OCI-LY3 (cell line): ENCODE results near the gene SPOCD1.

Experiments
- H2AFZ ChIP-seq: fragments of 200-600, 300-600 bp; shearing (Covaris generic); 2 replicates; pipeline ENCODE4 v1.6.0; 2014; ENCODE audit warnings: antibody characterized with exemption, low read depth, low read length
- H3K27ac ChIP-seq: fragments of 200-600, 300-600 bp; sonication (generic); 2 replicates; pipeline ENCODE4 v1.5.1; 2014; ENCODE audit warnings: mild to moderate bottlenecking, low read length, moderate library complexity, mixed read lengths
- H3K27me3 ChIP-seq: fragments of 200-600, 300-600 bp; sonication (generic); 2 replicates; pipeline ENCODE4 v1.6.1; 2014; ENCODE audit warnings: low read depth, low read length, mixed read lengths
- H3K36me3 ChIP-seq: fragments of 200-600, 300-600 bp; sonication (generic); replicated peaks from 2 replicates; pipeline ENCODE3; 2014; ENCODE audit warnings: low read depth, low read length, mixed read lengths
- H3K4me1 ChIP-seq: fragments of 300-600, 200-600 bp; sonication (generic); 2 replicates; pipeline ENCODE4 v1.6.1; 2014; ENCODE audit warnings: low read length, mixed read lengths
- H3K4me2 ChIP-seq: fragments of 200-600, 300-600 bp; sonication (generic); 2 replicates; pipeline ENCODE4 v1.6.1; 2014; ENCODE audit warnings: low read length, mixed read lengths
- H3K4me3 ChIP-seq: fragments of 300-600, 200-600 bp; sonication (generic); 2 replicates; pipeline ENCODE4 v1.5.1; 2014; ENCODE audit warnings: antibody characterized with exemption, mild to moderate bottlenecking, low read length, moderate library complexity
- H3K79me2 ChIP-seq: fragments of 300-600, 200-600 bp; shearing (Covaris generic); 2 replicates; pipeline ENCODE4 v1.6.1; 2014; ENCODE audit warnings: mild to moderate bottlenecking, low read length, mixed read lengths
- H3K9ac ChIP-seq: fragments of 300-600, 200-600 bp; shearing (Covaris generic); 2 replicates; pipeline ENCODE4 v1.6.0; 2014; ENCODE audit warnings: mild to moderate bottlenecking, low read length, moderate library complexity
- H3K9me3 ChIP-seq: fragments of 200-600, 300-600 bp; shearing (Covaris generic); 2 replicates; pipeline ENCODE4 v1.6.1; 2014; ENCODE audit warnings: low read length, mixed read lengths; ENCODE audit not compliant: insufficient read depth
- H4K20me1 ChIP-seq: fragments of 200-600, 300-600 bp; sonication (generic); 2 replicates; pipeline ENCODE4 v1.6.1; 2016; ENCODE audit warnings: low read length, mixed read lengths; ENCODE audit not compliant: insufficient read depth
- EZH2phosphoT487 ChIP-seq: fragments of 200-600 bp; shearing (Covaris generic); IDR thresholded peaks from 2 replicates; pipeline ENCODE4 v1.6.1; 2018; ENCODE audit warnings: antibody characterized with exemption, mixed run types, low read depth
- TF ChIP-seq, protein P1 (sequence below): fragments of 200-600, 300-600 bp; sonication (generic); IDR thresholded peaks from 2 replicates; pipeline ENCODE4 v1.5.1; 2014; ENCODE audit warnings: antibody characterized with exemption, low read length, low read depth

The SPOCD1 gene

GRCh38 chr1:31797216-31797615 is 18.6 kb downstream of the SPOCD1 start:
- Histone ChIP-seq H3K27me3 (0 out of 2 replicates have a peak, but pooled peaks cover 7% of the 10 kb centered on the region), H3K27ac (no peak overlapping the region), H3K9me3 (no peaks in the 10 kb centered on the region), H3K36me3 (no peaks in the 10 kb centered on the region), H3K4me1 (peaks cover 12% of the 10 kb centered on the region), H3K4me2 (no peak overlapping the region), H3K9ac (no peak overlapping the region), H4K20me1 (no peaks in the 10 kb centered on the region), H3K4me3 (no peak overlapping the region), H2AFZ (no peak overlapping the region), H3K79me2 (no peaks in the 10 kb centered on the region)
- no peak for TF ChIP-seq EZH2phosphoT487
- TF ChIP-seq, protein P1, sequence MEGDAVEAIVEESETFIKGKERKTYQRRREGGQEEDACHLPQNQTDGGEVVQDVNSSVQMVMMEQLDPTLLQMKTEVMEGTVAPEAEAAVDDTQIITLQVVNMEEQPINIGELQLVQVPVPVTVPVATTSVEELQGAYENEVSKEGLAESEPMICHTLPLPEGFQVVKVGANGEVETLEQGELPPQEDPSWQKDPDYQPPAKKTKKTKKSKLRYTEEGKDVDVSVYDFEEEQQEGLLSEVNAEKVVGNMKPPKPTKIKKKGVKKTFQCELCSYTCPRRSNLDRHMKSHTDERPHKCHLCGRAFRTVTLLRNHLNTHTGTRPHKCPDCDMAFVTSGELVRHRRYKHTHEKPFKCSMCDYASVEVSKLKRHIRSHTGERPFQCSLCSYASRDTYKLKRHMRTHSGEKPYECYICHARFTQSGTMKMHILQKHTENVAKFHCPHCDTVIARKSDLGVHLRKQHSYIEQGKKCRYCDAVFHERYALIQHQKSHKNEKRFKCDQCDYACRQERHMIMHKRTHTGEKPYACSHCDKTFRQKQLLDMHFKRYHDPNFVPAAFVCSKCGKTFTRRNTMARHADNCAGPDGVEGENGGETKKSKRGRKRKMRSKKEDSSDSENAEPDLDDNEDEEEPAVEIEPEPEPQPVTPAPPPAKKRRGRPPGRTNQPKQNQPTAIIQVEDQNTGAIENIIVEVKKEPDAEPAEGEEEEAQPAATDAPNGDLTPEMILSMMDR: no peak

- Histone ChIP-seq H3K36me3 (no peaks in the 10 kb centered on the region), H2AFZ (no peak overlapping the region), H3K27me3 (peaks cover 5% of the 10 kb centered on the region; the same call in 1 of the 2 replicates), H3K4me2 (no peak overlapping the region), H4K20me1 (no peaks in the 10 kb centered on the region), H3K4me3 (no peak overlapping the region), H3K9me3 (no peaks in the 10 kb centered on the region), H3K9ac (no peak overlapping the region), H3K4me1 (peaks cover 12% of the 10 kb centered on the region), H3K27ac (no peak overlapping the region), H3K79me2 (no peaks in the 10 kb centered on the region)
- TF ChIP-seq EZH2phosphoT487: no peak
- TF ChIP-seq, protein P1: no peak
Observed at GRCh38 chr1:31796707-31797106, 19.1 kb downstream of the SPOCD1 start.

GRCh38 chr1:31795801-31796621 is 19.8 kb downstream of the SPOCD1 start:
- TF ChIP-seq, protein P1: no peak
- no peak for TF ChIP-seq EZH2phosphoT487
- peaks cover 5% of the 10 kb centered on the region; the same call in 1 of the 2 replicates for H3K27me3 ChIP-seq
- no peak overlapping the region for H2AFZ ChIP-seq
- no peaks in the 10 kb centered on the region for H3K36me3 ChIP-seq
- H3K4me1 ChIP-seq: peaks cover 6% of the 10 kb centered on the region
- no peak overlapping the region for H3K27ac ChIP-seq
- no peaks in the 10 kb centered on the region for H4K20me1 ChIP-seq
- no peaks in the 10 kb centered on the region for H3K79me2 ChIP-seq
- H3K4me3 ChIP-seq: no peak overlapping the region
- H3K4me2 ChIP-seq: no peak overlapping the region
- no peak overlapping the region for H3K9ac ChIP-seq
- H3K9me3 ChIP-seq: no peaks in the 10 kb centered on the region

DNA sequence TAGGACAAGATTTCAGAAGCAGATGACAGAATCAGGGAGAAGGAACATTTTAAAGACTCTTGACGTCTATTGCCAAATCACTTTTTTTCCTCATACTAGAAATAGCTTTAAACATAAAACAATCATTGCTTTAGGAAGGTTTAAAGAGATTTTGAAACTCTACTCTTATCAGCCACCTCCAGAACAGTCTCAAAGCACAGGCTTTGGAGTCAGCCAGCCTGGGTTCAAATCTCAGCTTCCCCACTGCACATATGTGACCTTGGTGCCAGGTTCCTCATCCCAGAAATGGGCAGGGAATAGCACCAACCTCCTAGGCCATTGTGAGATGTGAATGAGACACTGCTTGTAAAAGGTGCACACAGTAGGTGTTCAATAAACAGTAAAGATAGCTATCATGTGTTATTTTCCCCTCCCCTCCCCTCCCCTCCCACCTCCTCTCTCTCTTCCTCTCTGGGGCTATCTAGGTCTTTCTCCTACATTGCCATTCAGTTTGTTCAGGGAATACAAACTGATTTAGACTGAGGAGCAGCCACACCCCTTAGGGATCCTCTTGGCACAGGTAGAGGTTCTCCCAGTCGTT is 20.6 kb downstream of the SPOCD1 start:
- peaks cover 4% of the 10 kb centered on the region; the same call in 1 of the 2 replicates for H3K4me1 ChIP-seq
- H3K4me3 ChIP-seq: no peak overlapping the region
- H3K4me2 ChIP-seq: no peak overlapping the region
- no peaks in the 10 kb centered on the region for H4K20me1 ChIP-seq
- H3K27ac ChIP-seq: no peak overlapping the region
- H3K27me3 ChIP-seq: peaks cover 5% of the 10 kb centered on the region; the same call in 1 of the 2 replicates
- no peak for TF ChIP-seq EZH2phosphoT487
- TF ChIP-seq, protein P1: no peak
- H2AFZ ChIP-seq: no peak overlapping the region
- no peaks in the 10 kb centered on the region for H3K79me2 ChIP-seq
- H3K9ac ChIP-seq: no peak overlapping the region
- no peaks in the 10 kb centered on the region for H3K9me3 ChIP-seq
- H3K36me3 ChIP-seq: no peaks in the 10 kb centered on the region
